ENCODE measurements around the gene FOXRED2.

DNA sequence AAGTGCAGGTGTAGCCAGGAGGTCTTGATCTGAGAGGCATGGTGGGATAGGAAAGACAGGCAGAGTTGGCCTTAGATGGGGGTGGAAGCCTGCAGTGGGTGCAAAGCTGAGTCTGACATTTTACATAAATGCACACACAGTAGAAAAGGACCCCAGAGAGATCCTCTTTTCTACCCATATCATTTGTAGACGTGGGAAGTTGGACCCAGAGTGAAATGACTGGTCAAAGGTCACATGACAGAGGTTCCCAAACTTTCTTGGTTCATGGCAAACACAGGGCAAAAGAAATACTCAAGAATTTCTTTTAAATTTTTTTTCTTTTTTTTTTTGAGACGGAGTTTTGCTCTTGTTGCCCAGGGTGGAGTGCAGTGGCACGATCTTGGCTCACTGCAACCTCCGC, 6.2 kb upstream of the FOXRED2 start:
- no peak for TF ChIP-seq GATA2 (IDR thresholded peaks at IDR 0.05; ENCODE audit: low read depth, low read length)
- TF ChIP-seq GATA3 (IDR thresholded peaks at IDR 0.05; ENCODE audit: low read depth, low read length) = no peak
